B cell (primary cell): ENCODE measurements around the gene REV1. TPM values are rescaled to one million over a fixed set of nuclear protein-coding genes. Genes with fewer than 3 reads are reported as not detected.

Experiments used
- ATAC-seq: fragments of 200-7000 bp; cut with Tn5 transposase; one replicate; pipeline ENCODE4 v1.10.0; 2021; ENCODE audit warnings: low read depth, mild to moderate bottlenecking, moderate number of reproducible peaks, moderate library complexity
- CTCF ChIA-PET: fragments of 350-600 bp; sonication (Branson Sonifier 250); formaldehyde crosslinking; loops from one replicate; lab custom pipeline; 2021; ENCODE audit warnings: antibody characterized with exemption, inconsistent platforms; lab: Charles Lee
- POLR2A ChIA-PET: fragments of 350-600 bp; sonication (Branson Sonifier 250); formaldehyde crosslinking; loops from one replicate; lab custom pipeline; 2021; ENCODE audit warnings: antibody characterized with exemption; lab: Charles Lee
- DNase-seq: peaks from one replicate; pipeline ENCODE4 v3.0.0; 2013
- H2AFZ ChIP-seq: 2 replicates; pipeline ENCODE4 v1.6.1; 2012; ENCODE audit warnings: mild to moderate bottlenecking, low read depth, low read length; ENCODE audit not compliant: insufficient read depth, poor library complexity, severe bottlenecking
- H3K27ac ChIP-seq, 2 donors: 1 replicate in 1 of 2; 2 replicates in 1 of 2; pipeline ENCODE4 v1.5.1; 2012 to 2013; ENCODE audit warnings: low read length in 2 of 2, mild to moderate bottlenecking in 2 of 2, moderate library complexity in 1 of 2
- H3K27me3 ChIP-seq, 4 experiments: fragments of 200-600 bp in 1 of 4; sonication (generic) in 1 of 4; replicated peaks in 1 of 4; 1 replicate in 2 of 4; 2 replicates in 2 of 4; pipeline versions ENCODE4 v1.6.1 to v1.7.0; 2013 to 2016; ENCODE audit warnings: low read length in 3 of 4, mild to moderate bottlenecking in 2 of 4, mixed read lengths in 1 of 4, moderate library complexity in 1 of 4; ENCODE audit not compliant: insufficient read depth in 4 of 4, control insufficient read depth in 3 of 4; ENCODE audit errors: control extremely low read depth in 1 of 4
- H3K36me3 ChIP-seq, 2 experiments: replicated peaks in 1 of 2; 1 replicate in 1 of 2; 2 replicates in 1 of 2; pipeline versions ENCODE4 v1.6.1 to v1.7.1; 2013; ENCODE audit warnings: low read length in 1 of 2; ENCODE audit not compliant: insufficient read depth in 2 of 2, control insufficient read depth in 1 of 2; ENCODE audit errors: control extremely low read depth in 1 of 2, extremely low read depth in 1 of 2
- H3K4me1 ChIP-seq, 2 donors: fragments of 200-600 bp in 1 of 2; sonication (generic) in 1 of 2; 1 replicate in 1 of 2; 2 replicates in 1 of 2; pipeline versions ENCODE4 v1.5.1 to v1.6.1; 2013 to 2017; ENCODE audit warnings: low read length in 2 of 2; ENCODE audit not compliant: control insufficient read depth in 2 of 2, insufficient read depth in 2 of 2
- H3K4me2 ChIP-seq: replicated peaks from 2 replicates; pipeline ENCODE3; 2012; ENCODE audit warnings: mild to moderate bottlenecking, low read depth, low read length; ENCODE audit not compliant: poor library complexity, severe bottlenecking
- H3K4me3 ChIP-seq, 5 experiments: fragments of 200-600 bp in 1 of 5; sonication (generic) in 1 of 5; 1 replicate in 3 of 5; 2 replicates in 2 of 5; pipeline versions ENCODE4 v1.5.1 to v1.7.0; 2011 to 2016; ENCODE audit warnings: low read length in 4 of 5, mild to moderate bottlenecking in 4 of 5, low read depth in 2 of 5, control low read depth in 1 of 5, moderate library complexity in 1 of 5; ENCODE audit not compliant: insufficient read depth in 1 of 5; ENCODE audit errors: control extremely low read depth in 1 of 5, extremely low read depth in 1 of 5
- H3K79me2 ChIP-seq: fragments of 200-600 bp; sonication (generic); one replicate; pipeline ENCODE4 v1.6.0; 2016; ENCODE audit warnings: low read length; ENCODE audit not compliant: control insufficient read depth, insufficient read depth
- H3K9ac ChIP-seq: fragments of 200-600 bp; sonication (generic); 2 replicates; pipeline ENCODE4 v1.6.1; 2017; ENCODE audit warnings: mild to moderate bottlenecking, low read length, moderate library complexity
- H3K9me3 ChIP-seq, 3 donors: one replicate each; pipeline versions ENCODE4 v1.6.1 to v1.7.1; 2013; ENCODE audit warnings: low read length in 2 of 3; ENCODE audit not compliant: control insufficient read depth in 2 of 3, insufficient read depth in 1 of 3; ENCODE audit errors: control extremely low read depth in 1 of 3
- H4K20me1 ChIP-seq: 2 replicates; pipeline ENCODE4 v1.6.0; 2012; ENCODE audit warnings: mild to moderate bottlenecking, low read length; ENCODE audit not compliant: insufficient read depth, control insufficient read depth, poor library complexity, severe bottlenecking
- H3K27ac Mint-ChIP-seq: one replicate; pipeline ENCODE4 v1.8.0; 2021; ENCODE audit warnings: mixed read lengths
- H3K27me3 Mint-ChIP-seq: one replicate; pipeline ENCODE4 v1.8.0; 2021; ENCODE audit warnings: mixed read lengths
- H3K4me1 Mint-ChIP-seq: one replicate; pipeline ENCODE4 v1.8.0; 2021; ENCODE audit warnings: mixed read lengths
- H3K4me3 Mint-ChIP-seq: one replicate; pipeline ENCODE4 v1.8.0; 2021; ENCODE audit warnings: mixed read lengths
- H3K9me3 Mint-ChIP-seq: one replicate; pipeline ENCODE4 v1.8.0; 2022; ENCODE audit warnings: mixed read lengths; ENCODE audit not compliant: insufficient read depth
- CTCF ChIP-seq: fragments of 200-600 bp; IDR thresholded peaks from one replicate; pipeline ENCODE4 v1.8.0; 2022; ENCODE audit warnings: antibody characterized with exemption, mild to moderate bottlenecking
- EZH2 ChIP-seq: IDR thresholded peaks from 2 replicates; pipeline ENCODE4 v1.6.1; 2012; ENCODE audit warnings: borderline replicate concordance, low read depth, mild to moderate bottlenecking, moderate library complexity, low read length; ENCODE audit not compliant: insufficient read depth, poor library complexity, severe bottlenecking
- WGBS: methylation state at CpG from one replicate; pipeline ENCODE4 v1.1.5; 2013; ENCODE audit warnings: missing lambda C conversion rate; ENCODE audit not compliant: insufficient coverage; 5-methylcytosine and 5-hydroxymethylcytosine counted together
- intact Hi-C: fragments of 100-400 bp; cut with micrococcal nuclease; formaldehyde crosslinking; loops from one replicate; pipeline ENCODE4 v1.10.0; 2022
- polyA plus RNA-seq: library from polyadenylated mRNA; depleted of rRNA; stranded (reverse); fragments of >200 nt; gene quantifications from 2 replicates; pipeline ENCODE4 v1.2.3, GENCODE V29; 2012
- total RNA-seq, 2 donors: library from RNA; stranded (reverse); fragments of 120-200 nt in 1 of 2; gene quantifications; 1 replicate in 1 of 2; 2 replicates in 1 of 2; pipeline versions ENCODE4 v1.2.3 to v1.2.4, GENCODE V29; 2013 to 2022

REV1 gene
- total and polyA plus RNA-seq, 2 donors (not counting 1 experiment from before 2014, with no cell fraction given) = 25.4 to 70.5 TPM

GRCh38 chr2:99487906-99488305 is 1.9 kb downstream of the REV1 start:
- ATAC-seq (no peak), DNase-seq (no peak)
- Histone ChIP-seq H3K27me3 (no peaks in the 10 kb centered on the region), H2AFZ (no peak overlapping the region), H3K4me2 (no peak overlapping the region), H3K27ac (no peak overlapping the region), H3K9me3 (no peaks in the 10 kb centered on the region), H3K4me1 (peaks cover 10 to 27% of the 10 kb centered on the region in 2 donors), H3K79me2 (peaks cover 58% of the 10 kb centered on the region), H3K4me3 (no peak overlapping the region), H3K9ac (no peak overlapping the region), H3K36me3 (peaks cover 0 to 4% of the 10 kb centered on the region in 2 experiments), H4K20me1 (peaks cover 6% of the 10 kb centered on the region)
- POLR2A ChIA-PET = no interaction called here
- H3K27ac Mint-ChIP-seq = no peak overlapping the region
- H3K27me3 Mint-ChIP-seq = peaks cover 2% of the 10 kb centered on the region
- CTCF ChIA-PET = no interaction called here
- no CpG with 5 or more reads among the region's 4 CpGs for WGBS
- no peaks in the 10 kb centered on the region for H3K9me3 Mint-ChIP-seq
- peaks cover 38% of the 10 kb centered on the region for H3K4me1 Mint-ChIP-seq
- intact Hi-C loops = no loop called here
- H3K4me3 Mint-ChIP-seq = peak overlapping the region; percentile 29
- no peak for TF ChIP-seq EZH2
- no peak for TF ChIP-seq CTCF

GRCh38 chr2:99485824-99486223 is 4.0 kb downstream of the REV1 start:
- no peaks in the 10 kb centered on the region for H3K27me3 Mint-ChIP-seq
- ATAC-seq (no peak), DNase-seq (no peak)
- no peak overlapping the region for H3K27ac Mint-ChIP-seq
- no peak overlapping the region for H2AFZ ChIP-seq
- H3K9me3 ChIP-seq = no peaks in the 10 kb centered on the region
- H3K9me3 Mint-ChIP-seq = no peaks in the 10 kb centered on the region
- H3K27ac ChIP-seq = no peak overlapping the region
- H3K79me2 ChIP-seq = peaks cover 79% of the 10 kb centered on the region
- no peak for TF ChIP-seq CTCF
- TF ChIP-seq EZH2 = no peak
- intact Hi-C loops = no loop called here
- H3K4me1 ChIP-seq = peaks cover 10 to 26% of the 10 kb centered on the region in 2 donors
- H3K9ac ChIP-seq = no peak overlapping the region
- H3K27me3 ChIP-seq = no peaks in the 10 kb centered on the region
- peaks cover 46% of the 10 kb centered on the region for H3K4me1 Mint-ChIP-seq
- H3K4me3 Mint-ChIP-seq = no peak overlapping the region
- POLR2A ChIA-PET = no interaction called here
- CTCF ChIA-PET = no interaction called here
- peaks cover 26% of the 10 kb centered on the region for H4K20me1 ChIP-seq
- H3K4me3 ChIP-seq = no peak overlapping the region
- 86% methylated on average over 4 of the region's 4 CpGs for WGBS
- peaks cover 0 to 7% of the 10 kb centered on the region in 2 experiments for H3K36me3 ChIP-seq
- H3K4me2 ChIP-seq = no peak overlapping the region
